ENCODE results near the gene NARF.

NARF gene

GRCh38 chr17:82416771-82417170 lies 41.8 kb upstream of the NARF start:
- TF ChIP-seq CTCF (IDR thresholded peaks at IDR 0.05; ENCODE audit: insufficient read depth, low read length, poor library complexity, severe bottlenecking): no peak
- no peak for DNase-seq (ENCODE audit: extremely low read depth, insufficient read length)
- peaks cover 7% of the 10 kb centered on the region for H3K36me3 ChIP-seq (ENCODE audit: control insufficient read depth, insufficient read depth, low read length)
- H3K27me3 ChIP-seq (replicated peaks; ENCODE audit: control insufficient read depth, insufficient read depth, low read length): no peaks in the 10 kb centered on the region
- no peak overlapping the region for H3K4me3 ChIP-seq (replicated peaks; ENCODE audit: low read depth, low read length)

GRCh38 chr17:82418001-82418986 lies 40.2 kb upstream of the NARF start, which contains the start of the genes HEXD and OGFOD3:
TSS of gene HEXD (plus strand) at chr17:82418347. CDS start at chr17:82419800, 1,453 bp downstream.
TSS of gene OGFOD3 (minus strand) at chr17:82418586. CDS start at chr17:82418485, 101 bp downstream.
- no peaks in the 10 kb centered on the region for H3K27me3 ChIP-seq (replicated peaks; ENCODE audit: control insufficient read depth, insufficient read depth, low read length)
- peak; percentile 92 for DNase-seq (ENCODE audit: extremely low read depth, insufficient read length)
- H3K4me3 ChIP-seq (replicated peaks; ENCODE audit: low read depth, low read length): peak within 1 kb of the TSS; percentile 65
- peaks cover 8% of the 10 kb centered on the region for H3K36me3 ChIP-seq (ENCODE audit: control insufficient read depth, insufficient read depth, low read length)
- TF ChIP-seq CTCF (IDR thresholded peaks at IDR 0.05; ENCODE audit: insufficient read depth, low read length, poor library complexity, severe bottlenecking): no peak

GRCh38 chr17:82419540-82419939 lies 39.0 kb upstream of the NARF start:
- peak overlapping the region; percentile 65 for H3K4me3 ChIP-seq (replicated peaks; ENCODE audit: low read depth, low read length)
- no peak for TF ChIP-seq CTCF (IDR thresholded peaks at IDR 0.05; ENCODE audit: insufficient read depth, low read length, poor library complexity, severe bottlenecking)
- H3K27me3 ChIP-seq (replicated peaks; ENCODE audit: control insufficient read depth, insufficient read depth, low read length): no peaks in the 10 kb centered on the region
- no peak for DNase-seq (ENCODE audit: extremely low read depth, insufficient read length)
- peaks cover 12% of the 10 kb centered on the region for H3K36me3 ChIP-seq (ENCODE audit: control insufficient read depth, insufficient read depth, low read length)

GRCh38 chr17:82424001-82424862 lies 34.3 kb upstream of the NARF start:
- Histone ChIP-seq H3K4me3 (replicated peaks; ENCODE audit: low read depth, low read length) (no peak overlapping the region), H3K27me3 (replicated peaks; ENCODE audit: control insufficient read depth, insufficient read depth, low read length) (no peaks in the 10 kb centered on the region), H3K36me3 (ENCODE audit: control insufficient read depth, insufficient read depth, low read length) (peaks cover 14% of the 10 kb centered on the region)
- TF ChIP-seq CTCF (IDR thresholded peaks at IDR 0.05; ENCODE audit: insufficient read depth, low read length, poor library complexity, severe bottlenecking): peak; percentile 66
- no peak for DNase-seq (ENCODE audit: extremely low read depth, insufficient read length)

- H3K36me3 ChIP-seq (ENCODE audit: control insufficient read depth, insufficient read depth, low read length): peaks cover 14% of the 10 kb centered on the region
These were observed 33.7 kb upstream of the NARF start for GRCh38 chr17:82424863-82425159.

More at GRCh38 chr17:82424863-82425159, 33.7 kb upstream of the NARF start:
- no peak overlapping the region for H3K4me3 ChIP-seq (replicated peaks; ENCODE audit: low read depth, low read length)
- DNase-seq (ENCODE audit: extremely low read depth, insufficient read length): no peak
- H3K27me3 ChIP-seq (replicated peaks; ENCODE audit: control insufficient read depth, insufficient read depth, low read length): no peaks in the 10 kb centered on the region
- TF ChIP-seq CTCF (IDR thresholded peaks at IDR 0.05; ENCODE audit: insufficient read depth, low read length, poor library complexity, severe bottlenecking): no peak

Data from GM06990 (cell line).